ENCODE results near the gene FAM184B. TPM values are rescaled to one million over a fixed set of nuclear protein-coding genes. Genes with fewer than 3 reads are reported as not detected.
A peak's percentile ranks its signal among the peaks of the same experiment; 100 is the strongest.

FAM184B gene
- total and polyA plus RNA-seq, 11 donors, result 0.04 to 0.08 TPM; not detected in 9

DNA sequence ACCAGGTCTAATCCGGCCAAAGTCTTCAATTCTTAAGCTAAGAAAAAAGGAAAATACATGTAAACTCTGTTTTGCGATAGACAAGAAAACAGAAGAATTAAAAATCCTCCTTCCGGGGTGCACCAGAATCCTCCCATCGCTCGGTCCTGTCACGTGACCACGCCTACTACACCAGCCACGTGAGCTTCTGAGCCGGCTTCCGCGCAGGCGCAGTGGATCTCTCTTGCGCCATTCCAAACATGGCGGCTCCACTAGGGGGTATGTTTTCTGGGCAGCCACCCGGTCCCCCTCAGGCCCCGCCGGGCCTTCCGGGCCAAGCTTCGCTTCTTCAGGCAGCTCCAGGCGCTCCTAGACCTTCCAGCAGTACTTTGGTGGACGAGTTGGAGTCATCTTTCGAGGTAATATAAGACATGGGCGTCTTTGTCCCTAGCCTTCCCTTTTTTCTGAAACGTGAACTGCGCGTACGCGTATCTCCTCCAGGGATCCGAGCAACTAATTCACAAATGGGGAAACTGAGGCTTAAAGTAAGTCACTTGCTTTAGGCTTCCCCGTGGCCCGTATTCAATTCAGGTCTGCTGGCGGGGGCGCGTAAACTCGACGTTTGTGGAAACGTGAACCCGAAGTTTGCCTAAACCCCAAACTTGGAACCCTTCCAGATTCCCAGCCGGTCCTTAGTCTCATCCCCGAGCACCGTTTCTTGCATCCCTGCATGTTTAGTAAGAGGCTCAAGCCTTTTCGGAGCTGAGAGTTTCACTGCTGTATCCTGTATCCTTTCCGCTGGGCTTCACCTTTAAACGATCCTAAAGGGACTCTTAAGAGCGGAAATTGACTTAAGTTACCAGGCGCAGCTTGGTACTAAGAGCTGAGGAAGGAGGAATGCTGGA lies 166.8 kb downstream of the FAM184B start, which contains the start of gene MED28:
MED28 (plus strand) TSS at position 226 of the 884 bp plus-strand sequence; CDS start at position 240, 14 bp downstream.
- H3K27ac ChIP-seq, result peak within 1 kb of the TSS; percentile 65 to 92 (median 82)
- peak; percentile 95 to 98 (median 97) for DNase-seq
- H3K9me3 ChIP-seq, result no peaks in the 10 kb centered on the region
- WGBS, 4 donors, result 0 to 1% (median 0%) methylated on average over 34 to 46 of the region's 46 CpGs
- H3K27me3 ChIP-seq, result no peaks in the 10 kb centered on the region
- intact Hi-C loops (cut with DNase I), result loop anchor here in 9 of 10 donors (1.0 to 10.0 kb wide), 7 partner anchors 32 to 196 kb away; partner anchors contain the start of genes LAP3 (in 7 of the 9), DCAF16 (in 1 of the 9) and NCAPG (in 1 of the 9)
- H3K4me1 ChIP-seq, result peaks cover 14 to 52% (median 37%) of the 10 kb centered on the region in 12 donors
- peak; percentile 95 to 98 (median 96) for ATAC-seq
- peak within 1 kb of the TSS; percentile 73 to 100 (median 83) for H3K4me3 ChIP-seq
- peaks cover 0 to 33% (median 6%) of the 10 kb centered on the region in 9 donors for H3K36me3 ChIP-seq
- TF ChIP-seq POLR2A (IDR thresholded peaks at IDR 0.05), result peak in 1 of 2 donors; percentile 77
- TF ChIP-seq, protein P1, sequence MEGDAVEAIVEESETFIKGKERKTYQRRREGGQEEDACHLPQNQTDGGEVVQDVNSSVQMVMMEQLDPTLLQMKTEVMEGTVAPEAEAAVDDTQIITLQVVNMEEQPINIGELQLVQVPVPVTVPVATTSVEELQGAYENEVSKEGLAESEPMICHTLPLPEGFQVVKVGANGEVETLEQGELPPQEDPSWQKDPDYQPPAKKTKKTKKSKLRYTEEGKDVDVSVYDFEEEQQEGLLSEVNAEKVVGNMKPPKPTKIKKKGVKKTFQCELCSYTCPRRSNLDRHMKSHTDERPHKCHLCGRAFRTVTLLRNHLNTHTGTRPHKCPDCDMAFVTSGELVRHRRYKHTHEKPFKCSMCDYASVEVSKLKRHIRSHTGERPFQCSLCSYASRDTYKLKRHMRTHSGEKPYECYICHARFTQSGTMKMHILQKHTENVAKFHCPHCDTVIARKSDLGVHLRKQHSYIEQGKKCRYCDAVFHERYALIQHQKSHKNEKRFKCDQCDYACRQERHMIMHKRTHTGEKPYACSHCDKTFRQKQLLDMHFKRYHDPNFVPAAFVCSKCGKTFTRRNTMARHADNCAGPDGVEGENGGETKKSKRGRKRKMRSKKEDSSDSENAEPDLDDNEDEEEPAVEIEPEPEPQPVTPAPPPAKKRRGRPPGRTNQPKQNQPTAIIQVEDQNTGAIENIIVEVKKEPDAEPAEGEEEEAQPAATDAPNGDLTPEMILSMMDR (IDR thresholded peaks at IDR 0.05), result peak in 6 of 12 donors; percentile 4 to 46 (median 30)

DNA sequence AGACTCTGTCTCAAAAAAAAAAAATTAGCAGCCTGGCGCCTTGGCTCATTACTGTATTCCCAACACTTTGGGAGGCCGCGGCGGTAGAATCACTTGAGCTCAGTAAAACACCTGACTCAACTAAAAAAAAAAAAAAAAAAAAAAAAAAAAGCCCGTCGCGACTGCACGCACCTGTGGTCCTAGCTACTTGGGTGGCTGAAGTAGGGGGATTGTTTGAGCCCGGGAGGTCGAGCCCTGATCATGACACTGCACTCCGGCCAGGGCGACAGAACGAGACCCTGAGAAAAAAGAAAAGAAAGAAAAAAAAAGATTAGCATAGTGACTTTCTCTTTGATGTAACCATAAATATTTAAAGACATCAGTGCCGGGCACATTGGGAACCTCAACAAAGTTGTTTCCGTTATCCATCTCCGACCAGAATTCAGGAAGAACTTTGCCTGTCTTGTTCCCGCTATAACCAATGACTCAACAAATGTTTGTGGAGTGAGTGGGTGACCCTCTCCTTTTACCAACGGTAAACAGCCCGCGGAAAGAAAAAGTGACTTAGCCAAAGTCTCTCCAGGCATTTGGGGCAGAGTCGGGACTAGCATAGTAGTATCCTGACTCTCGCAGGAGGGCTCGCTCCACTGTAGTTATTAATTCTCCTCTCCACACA lies 167.5 kb downstream of the FAM184B start:
- Histone ChIP-seq H3K36me3 (peaks cover 0 to 28% (median 6%) of the 10 kb centered on the region in 9 donors), H3K4me3 (peak overlapping the region; percentile 73 to 100 (median 83)), H3K9me3 (no peaks in the 10 kb centered on the region), H3K4me1 (peaks cover 10 to 45% (median 30%) of the 10 kb centered on the region in 12 donors), H3K27ac (peak overlapping the region; percentile 65 to 92 (median 82)), H3K27me3 (no peaks in the 10 kb centered on the region)
- TF ChIP-seq, protein P1 (IDR thresholded peaks at IDR 0.05), result no peak
- no peak for TF ChIP-seq POLR2A (IDR thresholded peaks at IDR 0.05)
- peak in 1 of 5 donors; percentile 32 for DNase-seq
- peak; percentile 62 to 76 (median 70) for ATAC-seq
- intact Hi-C loops (cut with DNase I), result loop anchor here in 7 of 10 donors (1.0 to 10.0 kb wide), 6 partner anchors 31 to 196 kb away; partner anchors contain the start of genes LAP3 (in 6 of the 7), DCAF16 (in 1 of the 7) and NCAPG (in 1 of the 7)
- WGBS, 4 donors, result 1 to 4% (median 2%) methylated on average over 23 of the region's 23 CpGs

DNA sequence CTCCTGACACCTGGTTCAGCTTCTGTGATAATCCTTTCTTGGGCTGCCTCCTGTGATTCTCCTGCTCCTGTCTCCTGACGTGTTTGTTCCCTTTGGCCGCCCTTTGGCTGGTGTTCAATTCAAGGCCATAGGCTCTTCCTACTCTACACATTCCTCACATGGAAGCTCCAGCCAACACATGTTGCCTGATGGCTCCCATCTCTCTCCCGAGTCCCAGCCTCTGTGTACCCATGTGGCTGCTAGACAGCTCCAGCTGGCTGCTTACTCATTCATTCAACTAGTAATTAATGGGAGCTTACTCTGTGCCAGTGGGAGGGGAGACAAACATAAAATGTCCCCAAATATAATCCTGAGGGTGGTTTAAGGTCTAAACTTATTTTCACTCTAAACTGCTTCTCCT lies 176.2 kb downstream of the FAM184B start:
- no peaks in the 10 kb centered on the region for H3K9me3 ChIP-seq
- intact Hi-C loops (cut with DNase I), result no loop called here
- H3K4me1 ChIP-seq, result no peaks in the 10 kb centered on the region
- DNase-seq (no peak), ATAC-seq (no peak)
- H3K4me3 ChIP-seq, result no peak overlapping the region
- H3K36me3 ChIP-seq, result peaks cover 4 to 87% (median 80%) of the 10 kb centered on the region in 9 donors
- no peak overlapping the region for H3K27ac ChIP-seq
- WGBS, 4 donors, result 70 to 82% (median 80%) methylated on average over 3 of the region's 3 CpGs
- no peak for TF ChIP-seq POLR2A (IDR thresholded peaks at IDR 0.05)
- TF ChIP-seq, protein P1 (IDR thresholded peaks at IDR 0.05), result no peak
- H3K27me3 ChIP-seq, result no peaks in the 10 kb centered on the region

All from heart left ventricle (tissue), 16 donors.